ENCODE data around the gene LAMTOR5.

- TF ChIP-seq TAF1 (IDR thresholded peaks at IDR 0.05; ENCODE audit: borderline replicate concordance, low read depth, low read length), result no peak
- TF ChIP-seq SIN3A (IDR thresholded peaks at IDR 0.05; ENCODE audit: borderline replicate concordance, low read depth, low read length), result no peak
- TF ChIP-seq NFIC (IDR thresholded peaks at IDR 0.05; ENCODE audit: borderline replicate concordance), result no peak
- TF ChIP-seq CTCF (IDR thresholded peaks at IDR 0.05), result no peak
- TF ChIP-seq EZH2phosphoT487 (IDR thresholded peaks at IDR 0.05; ENCODE audit: borderline replicate concordance, low read depth), result no peak
- no peak for TF ChIP-seq RAD21 (IDR thresholded peaks at IDR 0.05; ENCODE audit: low read length)
- TF ChIP-seq SMC3 (IDR thresholded peaks at IDR 0.05; ENCODE audit: low read depth, low read length), result no peak
- TF ChIP-seq YY1 (IDR thresholded peaks at IDR 0.05; ENCODE audit: low read depth), result no peak
- TF ChIP-seq POLR2AphosphoS5 (IDR thresholded peaks at IDR 0.05; ENCODE audit: low read depth, low read length), result no peak
- TF ChIP-seq MEF2A (IDR thresholded peaks at IDR 0.05; ENCODE audit: borderline replicate concordance, low read depth), result no peak
- no peak for TF ChIP-seq REST (IDR thresholded peaks at IDR 0.05; ENCODE audit: low read depth, low read length)
- no peak for TF ChIP-seq RFX5 (IDR thresholded peaks at IDR 0.05; ENCODE audit: low read length)
- no peak for TF ChIP-seq ZBTB33 (IDR thresholded peaks at IDR 0.05; ENCODE audit: borderline replicate concordance, low read depth)
- TF ChIP-seq NRF1 (IDR thresholded peaks at IDR 0.05; ENCODE audit: low read depth, low read length), result no peak
Observed at GRCh38 chr1:110430901-110431300, 23.4 kb upstream of the LAMTOR5 start.
